Body of pancreas (tissue), 4 donors: ENCODE data around the gene THSD7A. TPM values are rescaled to one million over a fixed set of nuclear protein-coding genes. Genes with fewer than 3 reads are reported as not detected.

Experiments used
- ATAC-seq: fragments of 150-250 bp; one replicate; pipeline ENCODE4 v1.9.1; 2016
- DNase-seq, 4 donors: peaks; one replicate each; pipeline ENCODE4 v3.0.0-alpha.2; 2019
- H3K27ac ChIP-seq, 4 donors: fragments of 200-600 bp; sonication (generic); 1 replicate in 3 of 4; 2 replicates in 1 of 4; pipeline versions ENCODE4 v1.5.1 to v1.6.1; 2016 to 2019; ENCODE audit warnings: mild to moderate bottlenecking in 1 of 4, mixed read lengths in 1 of 4, moderate library complexity in 1 of 4
- H3K27me3 ChIP-seq, 2 donors: fragments of 200-600 bp; sonication (generic); one replicate each; pipeline ENCODE4 v1.6.0; 2016; ENCODE audit warnings: mild to moderate bottlenecking in 1 of 2
- H3K36me3 ChIP-seq, 2 donors: fragments of 200-600 bp; sonication (generic); replicated peaks in 1 of 2; 2 replicates each; pipeline ENCODE4 v1.5.1; 2016; ENCODE audit warnings: low read depth in 2 of 2; ENCODE audit not compliant: insufficient read depth in 1 of 2
- H3K4me1 ChIP-seq: fragments of 200-600 bp; sonication (generic); one replicate; pipeline ENCODE4 v1.6.0; 2016
- H3K4me3 ChIP-seq, 2 donors: fragments of 200-600 bp; sonication (generic); 1 replicate in 1 of 2; 2 replicates in 1 of 2; pipeline ENCODE4 v1.5.1; 2016 to 2019
- H3K9me3 ChIP-seq, 3 donors: fragments of 200-600 bp; sonication (generic); 1 replicate in 2 of 3; 2 replicates in 1 of 3; pipeline ENCODE4 v1.5.1; 2016
- CTCF ChIP-seq, 7 experiments: fragments of 450-650 bp in 4 of 7; fragments of 200-600 bp in 3 of 7; sonication (generic) in 3 of 7; IDR thresholded peaks; one replicate each; pipeline ENCODE4 v1.5.1; 2016 to 2019; ENCODE audit warnings: antibody characterized with exemption in 7 of 7
- POLR2A ChIP-seq, 3 donors: fragments of 450-650 bp; IDR thresholded peaks; one replicate each; pipeline ENCODE4 v1.6.1; 2016; ENCODE audit warnings: antibody characterized with exemption in 3 of 3, mild to moderate bottlenecking in 2 of 3
- WGBS, 2 donors: methylation state at CpG; one replicate each; pipeline ENCODE4 v1.1.5; 2017; 5-methylcytosine and 5-hydroxymethylcytosine counted together
- intact Hi-C: fragments of 100-400 bp; cut with DNase I; formaldehyde crosslinking; loops from one replicate; pipeline ENCODE4 v1.15.1; 2023
- total RNA-seq, 2 donors: library from RNA; depleted of rRNA; stranded (reverse); fragments of >200 nt; gene quantifications; one replicate each; pipeline ENCODE4 v1.1.0, GENCODE V29; 2016

Gene THSD7A
- total RNA-seq, 2 donors from 2014 or later: 0.66 to 7.0 TPM

- TF ChIP-seq POLR2A (IDR thresholded peaks at IDR 0.05) (no peak), CTCF (IDR thresholded peaks at IDR 0.05) (no peak)
- H3K4me3 ChIP-seq: no peak overlapping the region
- H3K9me3 ChIP-seq: no peaks in the 10 kb centered on the region
- WGBS, 2 donors: 72 to 92% methylated on average over 4 of the region's 4 CpGs
- H3K27me3 ChIP-seq: no peaks in the 10 kb centered on the region
- no peak for ATAC-seq
- intact Hi-C loops: no loop called here
- H3K4me1 ChIP-seq: no peaks in the 10 kb centered on the region
- no peaks in the 10 kb centered on the region for H3K36me3 ChIP-seq
- H3K27ac ChIP-seq: no peak overlapping the region
- DNase-seq: no peak
Observed at GRCh38 chr7:11472646-11473045, 359.4 kb downstream of the THSD7A start.

GRCh38 chr7:11471255-11471654 lies 360.7 kb downstream of the THSD7A start:
- H3K9me3 ChIP-seq: no peaks in the 10 kb centered on the region
- no peaks in the 10 kb centered on the region for H3K27me3 ChIP-seq
- H3K36me3 ChIP-seq: no peaks in the 10 kb centered on the region
- TF ChIP-seq CTCF (IDR thresholded peaks at IDR 0.05) (no peak), POLR2A (IDR thresholded peaks at IDR 0.05) (no peak)
- WGBS, 2 donors: 66% methylated on average over 1 of the region's 1 CpG
- DNase-seq (no peak), ATAC-seq (no peak)
- no peak overlapping the region for H3K4me3 ChIP-seq
- no peak overlapping the region for H3K27ac ChIP-seq
- intact Hi-C loops: no loop called here
- H3K4me1 ChIP-seq: no peaks in the 10 kb centered on the region

GRCh38 chr7:11469028-11469745 lies 362.8 kb downstream of the THSD7A start:
- intact Hi-C loops: no loop called here
- ATAC-seq: peak; percentile 80

GRCh38 chr7:11466517-11467105 lies 365.4 kb downstream of the THSD7A start:
- Histone ChIP-seq H3K27ac (no peak overlapping the region), H3K9me3 (no peaks in the 10 kb centered on the region), H3K4me3 (no peak overlapping the region), H3K27me3 (no peaks in the 10 kb centered on the region), H3K36me3 (no peaks in the 10 kb centered on the region), H3K4me1 (no peaks in the 10 kb centered on the region)
- WGBS, 2 donors: 72 to 82% methylated on average over 10 of the region's 10 CpGs
- intact Hi-C loops: no loop called here
- DNase-seq: no peak
- no peak for ATAC-seq
- no peak for TF ChIP-seq CTCF (IDR thresholded peaks at IDR 0.05)
- no peak for TF ChIP-seq POLR2A (IDR thresholded peaks at IDR 0.05)

More at GRCh38 chr7:11469028-11469745, 362.8 kb downstream of the THSD7A start:
- Histone ChIP-seq H3K36me3 (no peaks in the 10 kb centered on the region), H3K4me3 (no peak overlapping the region), H3K9me3 (no peaks in the 10 kb centered on the region), H3K27me3 (no peaks in the 10 kb centered on the region), H3K4me1 (no peaks in the 10 kb centered on the region), H3K27ac (peak overlapping the region in 1 of 4 donors; percentile 5)
- DNase-seq: peak in 1 of 4 donors; percentile 15
- 28 to 32% methylated on average over 3 of the region's 3 CpGs for WGBS, 2 donors
- TF ChIP-seq POLR2A (IDR thresholded peaks at IDR 0.05) (no peak), CTCF (IDR thresholded peaks at IDR 0.05) (no peak)
